Spleen (tissue), 7 donors: ENCODE results near the gene GRM8.

ENCODE experiments used
- POLR2A ChIP-seq, 3 donors: fragments of 450-650 bp; IDR thresholded peaks; one replicate each; pipeline ENCODE4 v1.5.1; 2017; ENCODE audit warnings: antibody characterized with exemption in 3 of 3, mild to moderate bottlenecking in 1 of 3
- TF ChIP-seq, protein P1 (sequence below), 11 experiments: fragments of 200-600 bp in 7 of 11; fragments of 450-650 bp in 4 of 11; sonication (generic) in 4 of 11; IDR thresholded peaks in 8 of 11; conservative IDR thresholded peaks in 3 of 11; 1 replicate in 7 of 11; 2 replicates in 4 of 11; pipeline versions ENCODE4 v1.4.0 to v1.8.0; 2016 to 2021; ENCODE audit warnings: antibody characterized with exemption in 11 of 11, inconsistent platforms in 4 of 11, mild to moderate bottlenecking in 1 of 11
- donor health status: DM: no; HTN: no; CAD: no; lungs with moderate emphysema.
- donor health status: DM: no; HTN: no; CAD: no.
- donor health status: DM: no; HTN: no; CAD: no.

DNA sequence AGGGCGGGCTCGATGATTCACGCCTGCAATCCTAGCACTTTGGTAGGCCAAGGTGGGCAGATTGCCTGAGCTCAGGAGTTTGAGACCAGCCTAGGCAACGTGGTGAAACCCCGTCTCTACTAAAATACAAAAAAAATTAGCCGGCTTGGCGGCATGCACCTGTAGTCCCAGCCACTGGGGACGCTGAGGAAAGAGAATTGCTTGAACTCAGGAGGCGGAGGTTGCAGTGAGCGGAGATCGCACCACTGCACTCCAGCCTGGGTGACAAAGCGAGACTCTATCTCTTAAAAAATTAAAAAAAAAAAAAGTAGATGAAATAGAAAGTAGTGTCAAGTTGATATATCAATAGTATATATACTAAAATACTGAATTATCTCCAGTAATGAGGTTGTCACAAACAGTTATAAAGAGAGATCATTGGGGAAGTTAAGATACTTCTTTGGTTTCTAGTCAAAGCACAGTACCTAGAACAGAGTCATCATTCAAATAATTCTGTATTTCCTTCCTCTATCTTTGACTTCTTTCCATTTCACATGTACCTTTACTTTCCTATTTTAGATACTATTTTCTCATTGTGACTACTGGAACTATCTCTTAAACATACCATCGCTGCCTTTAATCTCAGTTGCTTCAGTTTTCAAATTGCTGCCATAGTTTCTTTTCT, 491.7 kb downstream of the GRM8 start:
- TF ChIP-seq, protein P1, sequence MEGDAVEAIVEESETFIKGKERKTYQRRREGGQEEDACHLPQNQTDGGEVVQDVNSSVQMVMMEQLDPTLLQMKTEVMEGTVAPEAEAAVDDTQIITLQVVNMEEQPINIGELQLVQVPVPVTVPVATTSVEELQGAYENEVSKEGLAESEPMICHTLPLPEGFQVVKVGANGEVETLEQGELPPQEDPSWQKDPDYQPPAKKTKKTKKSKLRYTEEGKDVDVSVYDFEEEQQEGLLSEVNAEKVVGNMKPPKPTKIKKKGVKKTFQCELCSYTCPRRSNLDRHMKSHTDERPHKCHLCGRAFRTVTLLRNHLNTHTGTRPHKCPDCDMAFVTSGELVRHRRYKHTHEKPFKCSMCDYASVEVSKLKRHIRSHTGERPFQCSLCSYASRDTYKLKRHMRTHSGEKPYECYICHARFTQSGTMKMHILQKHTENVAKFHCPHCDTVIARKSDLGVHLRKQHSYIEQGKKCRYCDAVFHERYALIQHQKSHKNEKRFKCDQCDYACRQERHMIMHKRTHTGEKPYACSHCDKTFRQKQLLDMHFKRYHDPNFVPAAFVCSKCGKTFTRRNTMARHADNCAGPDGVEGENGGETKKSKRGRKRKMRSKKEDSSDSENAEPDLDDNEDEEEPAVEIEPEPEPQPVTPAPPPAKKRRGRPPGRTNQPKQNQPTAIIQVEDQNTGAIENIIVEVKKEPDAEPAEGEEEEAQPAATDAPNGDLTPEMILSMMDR (IDR thresholded peaks at IDR 0.05 in 8 of 11, conservative IDR thresholded peaks at IDR 0.05 in 3 of 11): no peak
- TF ChIP-seq POLR2A (IDR thresholded peaks at IDR 0.05): no peak
